Mononuclear cell (primary cell): Measurements from ENCODE around the gene WDR54. TPM values are rescaled to one million over a fixed set of nuclear protein-coding genes. Genes with fewer than 3 reads are reported as not detected.
"Not testable (repeated sequence)": the region's sequence is repeated elsewhere in the genome, so short reads cannot be mapped to it uniquely, and the experiment has no call there.

Source experiments
- H3K27me3 ChIP-seq: 2 replicates; pipeline ENCODE4 v1.6.0; 2011; ENCODE audit warnings: low read length, control low read depth; ENCODE audit not compliant: insufficient read depth
- H3K4me1 ChIP-seq: 2 replicates; pipeline ENCODE4 v1.5.1; 2011; ENCODE audit warnings: mild to moderate bottlenecking, low read length, control low read depth; ENCODE audit not compliant: insufficient read depth
- H3K4me3 ChIP-seq: 2 replicates; pipeline ENCODE4 v1.5.1; 2011; ENCODE audit warnings: mild to moderate bottlenecking, low read length, moderate library complexity
- H3K9me3 ChIP-seq: 2 replicates; pipeline ENCODE4 v1.5.1; 2011; ENCODE audit warnings: low read depth, mild to moderate bottlenecking, control low read depth, low read length
- total RNA-seq: library from RNA; depleted of rRNA; stranded (reverse); fragments of >200 nt; gene quantifications from one replicate; pipeline ENCODE4 v1.2.3, GENCODE V29; 2012

The WDR54 gene
- total RNA-seq, 1 donor, result 9.3 TPM

GRCh38 chr2:74436111-74436805, 14.7 kb downstream of the WDR54 start:
- Histone ChIP-seq H3K9me3 (no peaks in the 10 kb centered on the region), H3K4me3 (no peak overlapping the region), H3K4me1 (peaks cover 20% of the 10 kb centered on the region), H3K27me3 (peaks cover 16% of the 10 kb centered on the region)

GRCh38 chr2:74436848-74437695, 15.5 kb downstream of the WDR54 start:
- no peak overlapping the region for H3K4me3 ChIP-seq
- H3K9me3 ChIP-seq, result no peaks in the 10 kb centered on the region
- H3K27me3 ChIP-seq, result peaks cover 24% of the 10 kb centered on the region
- H3K4me1 ChIP-seq, result peaks cover 29% of the 10 kb centered on the region

GRCh38 chr2:74438248-74438647, 16.7 kb downstream of the WDR54 start:
- no peak overlapping the region for H3K4me3 ChIP-seq
- H3K27me3 ChIP-seq, result peaks cover 34% of the 10 kb centered on the region
- peaks cover 33% of the 10 kb centered on the region for H3K4me1 ChIP-seq
- no peaks in the 10 kb centered on the region for H3K9me3 ChIP-seq

GRCh38 chr2:74439373-74439772, 17.8 kb downstream of the WDR54 start:
- peaks cover 33% of the 10 kb centered on the region for H3K4me1 ChIP-seq
- H3K27me3 ChIP-seq, result peaks cover 41% of the 10 kb centered on the region
- H3K4me3 ChIP-seq, result no peak overlapping the region
- H3K9me3 ChIP-seq, result no peaks in the 10 kb centered on the region

GRCh38 chr2:74439803-74440377, 18.4 kb downstream of the WDR54 start:
- H3K4me1 ChIP-seq, result peaks cover 33% of the 10 kb centered on the region
- no peaks in the 10 kb centered on the region for H3K9me3 ChIP-seq
- peaks cover 45% of the 10 kb centered on the region for H3K27me3 ChIP-seq
- H3K4me3 ChIP-seq, result no peak overlapping the region

- no peak overlapping the region for H3K4me3 ChIP-seq
- H3K4me1 ChIP-seq, result peaks cover 33% of the 10 kb centered on the region
- peaks cover 47% of the 10 kb centered on the region for H3K27me3 ChIP-seq
- no peaks in the 10 kb centered on the region for H3K9me3 ChIP-seq
Observed at GRCh38 chr2:74440378-74441169, 19.0 kb downstream of the WDR54 start.

- Histone ChIP-seq H3K9me3 (no peaks in the 10 kb centered on the region), H3K27me3 (peaks cover 47% of the 10 kb centered on the region), H3K4me3 (no peak overlapping the region), H3K4me1 (peaks cover 33% of the 10 kb centered on the region)
Observed at GRCh38 chr2:74441170-74441689, 19.7 kb downstream of the WDR54 start.

- Histone ChIP-seq H3K27me3 (peaks cover 47% of the 10 kb centered on the region), H3K9me3 (no peaks in the 10 kb centered on the region), H3K4me3 (no peak within 1 kb of the TSS), H3K4me1 (peaks cover 33% of the 10 kb centered on the region)
Observed at GRCh38 chr2:74441690-74442482, 20.4 kb downstream of the WDR54 start, which contains the start of gene RTKN. Gene RTKN (minus strand): TSS chr2:74441937. CDS start chr2:74441816, 121 bp downstream.

GRCh38 chr2:74442483-74443297, 21.2 kb downstream of the WDR54 start:
- not testable (repeated sequence) for H3K9me3 ChIP-seq, H3K4me3 ChIP-seq
- Histone ChIP-seq H3K27me3 (peaks cover 47% of the 10 kb centered on the region), H3K4me1 (peaks cover 33% of the 10 kb centered on the region)

GRCh38 chr2:74444498-74445318, 23.2 kb downstream of the WDR54 start:
- Histone ChIP-seq H3K27me3 (peaks cover 47% of the 10 kb centered on the region), H3K4me3 (no peak overlapping the region), H3K9me3 (no peaks in the 10 kb centered on the region), H3K4me1 (peaks cover 28% of the 10 kb centered on the region)

- peaks cover 20% of the 10 kb centered on the region for H3K27me3 ChIP-seq
- H3K4me3 ChIP-seq, result no peak overlapping the region
- H3K4me1 ChIP-seq, result peaks cover 5% of the 10 kb centered on the region
- no peaks in the 10 kb centered on the region for H3K9me3 ChIP-seq
Observed at GRCh38 chr2:74447230-74447999, 25.9 kb downstream of the WDR54 start.

- peaks cover 13% of the 10 kb centered on the region for H3K27me3 ChIP-seq
- H3K9me3 ChIP-seq, result no peaks in the 10 kb centered on the region
- H3K4me1 ChIP-seq, result peaks cover 14% of the 10 kb centered on the region
- no peak overlapping the region for H3K4me3 ChIP-seq
Observed at GRCh38 chr2:74448771-74449170, 27.2 kb downstream of the WDR54 start.
